Activated CD8-positive, alpha-beta T cell treated with anti-CD3 and anti-CD28 coated beads, Interleukin-2, amount 10 ng/mL, durations not matched to agents 7 days and 5 days (primary cell): ENCODE data around the gene DGKB. TPM values are rescaled to one million over a fixed set of nuclear protein-coding genes. Genes with fewer than 3 reads are reported as not detected.

Experiments used
- ATAC-seq: fragments of 150-1000 bp; cut with Tn5 transposase; one replicate; pipeline ENCODE4 v1.10.0; 2021; ENCODE audit warnings: moderate library complexity
- CTCF ChIA-PET: fragments of 350-600 bp; sonication (Branson Sonifier 250); formaldehyde crosslinking; loops from one replicate; lab custom pipeline; 2021; ENCODE audit warnings: antibody characterized with exemption; lab: Charles Lee
- POLR2A ChIA-PET: fragments of 350-600 bp; sonication (Branson Sonifier 250); formaldehyde crosslinking; loops from one replicate; lab custom pipeline; 2021; ENCODE audit warnings: antibody characterized with exemption; lab: Charles Lee
- DNase-seq: peaks from one replicate; pipeline ENCODE4 v3.0.0-alpha.2; 2020
- H3K27ac Mint-ChIP-seq: one replicate; pipeline ENCODE4 v1.8.0; 2021; ENCODE audit warnings: mild to moderate bottlenecking, mixed read lengths
- H3K27me3 Mint-ChIP-seq: one replicate; pipeline ENCODE4 v1.8.0; 2021; ENCODE audit warnings: low read depth, mixed read lengths
- H3K36me3 Mint-ChIP-seq: one replicate; pipeline ENCODE4 v1.8.0; 2021; ENCODE audit warnings: low read depth, mixed read lengths
- H3K4me1 Mint-ChIP-seq: one replicate; pipeline ENCODE4 v1.8.0; 2021; ENCODE audit warnings: low read depth, mixed read lengths
- H3K4me3 Mint-ChIP-seq: one replicate; pipeline ENCODE4 v1.8.0; 2021; ENCODE audit warnings: mild to moderate bottlenecking, mixed read lengths
- H3K9me3 Mint-ChIP-seq: one replicate; pipeline ENCODE4 v1.8.0; 2022; ENCODE audit warnings: mixed read lengths; ENCODE audit not compliant: insufficient read depth
- total RNA-seq, 2 experiments: library from RNA; stranded (reverse); gene quantifications; one replicate each; pipeline ENCODE4 v1.2.3, GENCODE V29; 2021

The DGKB gene
- total RNA-seq, 2 experiments from 2014 or later, result not detected

- H3K27me3 Mint-ChIP-seq, result no peaks in the 10 kb centered on the region
- H3K9me3 Mint-ChIP-seq, result peaks cover 20% of the 10 kb centered on the region
- H3K27ac Mint-ChIP-seq, result no peak overlapping the region
- no peaks in the 10 kb centered on the region for H3K36me3 Mint-ChIP-seq
- DNase-seq (no peak), ATAC-seq (no peak)
- ChIA-PET CTCF (no interaction called here), POLR2A (no interaction called here)
- H3K4me3 Mint-ChIP-seq, result no peak overlapping the region
- H3K4me1 Mint-ChIP-seq, result no peaks in the 10 kb centered on the region
Measured at GRCh38 chr7:14747701-14748100, 154.8 kb downstream of the DGKB start.

- Mint-ChIP-seq H3K4me3 (no peak overlapping the region), H3K4me1 (no peaks in the 10 kb centered on the region), H3K27me3 (no peaks in the 10 kb centered on the region), H3K27ac (no peak overlapping the region), H3K36me3 (no peaks in the 10 kb centered on the region), H3K9me3 (peaks cover 32% of the 10 kb centered on the region)
- ChIA-PET CTCF (no interaction called here), POLR2A (no interaction called here)
- ATAC-seq (no peak), DNase-seq (no peak)
Measured at GRCh38 chr7:14745076-14745475, 157.5 kb downstream of the DGKB start.

GRCh38 chr7:14740606-14741005 lies 161.9 kb downstream of the DGKB start:
- no peaks in the 10 kb centered on the region for H3K36me3 Mint-ChIP-seq
- ATAC-seq (no peak), DNase-seq (no peak)
- CTCF ChIA-PET, result no interaction called here
- no peaks in the 10 kb centered on the region for H3K27me3 Mint-ChIP-seq
- no peak overlapping the region for H3K27ac Mint-ChIP-seq
- H3K4me3 Mint-ChIP-seq, result no peak overlapping the region
- no peaks in the 10 kb centered on the region for H3K4me1 Mint-ChIP-seq
- H3K9me3 Mint-ChIP-seq, result peaks cover 31% of the 10 kb centered on the region
- POLR2A ChIA-PET, result no interaction called here

GRCh38 chr7:14739841-14740185 lies 162.7 kb downstream of the DGKB start:
- peaks cover 27% of the 10 kb centered on the region for H3K9me3 Mint-ChIP-seq
- H3K36me3 Mint-ChIP-seq, result no peaks in the 10 kb centered on the region
- H3K27me3 Mint-ChIP-seq, result no peaks in the 10 kb centered on the region
- H3K4me3 Mint-ChIP-seq, result no peak overlapping the region
- ChIA-PET POLR2A (no interaction called here), CTCF (no interaction called here)
- ATAC-seq, result no peak
- H3K27ac Mint-ChIP-seq, result no peak overlapping the region
- H3K4me1 Mint-ChIP-seq, result no peaks in the 10 kb centered on the region
- no peak for DNase-seq

GRCh38 chr7:14739168-14739840 lies 163.2 kb downstream of the DGKB start:
- H3K36me3 Mint-ChIP-seq, result no peaks in the 10 kb centered on the region
- POLR2A ChIA-PET, result no interaction called here
- CTCF ChIA-PET, result no interaction called here
- no peak for ATAC-seq
- no peaks in the 10 kb centered on the region for H3K4me1 Mint-ChIP-seq
- H3K9me3 Mint-ChIP-seq, result peaks cover 25% of the 10 kb centered on the region
- no peaks in the 10 kb centered on the region for H3K27me3 Mint-ChIP-seq
- no peak for DNase-seq
- H3K4me3 Mint-ChIP-seq, result no peak overlapping the region
- no peak overlapping the region for H3K27ac Mint-ChIP-seq

GRCh38 chr7:14738086-14738485 lies 164.5 kb downstream of the DGKB start:
- CTCF ChIA-PET, result no interaction called here
- ATAC-seq (no peak), DNase-seq (no peak)
- Mint-ChIP-seq H3K4me3 (no peak overlapping the region), H3K27ac (no peak overlapping the region), H3K9me3 (peaks cover 18% of the 10 kb centered on the region), H3K27me3 (no peaks in the 10 kb centered on the region), H3K36me3 (no peaks in the 10 kb centered on the region), H3K4me1 (no peaks in the 10 kb centered on the region)
- POLR2A ChIA-PET, result no interaction called here

GRCh38 chr7:14734839-14735321 lies 167.7 kb downstream of the DGKB start:
- Mint-ChIP-seq H3K27me3 (no peaks in the 10 kb centered on the region), H3K4me1 (no peaks in the 10 kb centered on the region), H3K9me3 (peaks cover 6% of the 10 kb centered on the region), H3K4me3 (no peak overlapping the region), H3K27ac (no peak overlapping the region), H3K36me3 (no peaks in the 10 kb centered on the region)
- ATAC-seq (no peak), DNase-seq (no peak)
- ChIA-PET POLR2A (no interaction called here), CTCF (no interaction called here)

- Mint-ChIP-seq H3K9me3 (no peaks in the 10 kb centered on the region), H3K4me3 (no peak overlapping the region)
- no peak for ATAC-seq
Measured at GRCh38 chr7:14720785-14721184, 181.8 kb downstream of the DGKB start.

GRCh38 chr7:14717816-14718215 lies 184.7 kb downstream of the DGKB start:
- no peaks in the 10 kb centered on the region for H3K9me3 Mint-ChIP-seq
- H3K4me1 Mint-ChIP-seq, result no peaks in the 10 kb centered on the region
- H3K36me3 Mint-ChIP-seq, result no peaks in the 10 kb centered on the region
- ChIA-PET POLR2A (no interaction called here), CTCF (interaction anchor here (1.6 kb wide), 1 partner anchor 298 kb away, joined by 3 read pairs; no protein-coding TSS in a partner anchor)
- DNase-seq, result no peak
- no peaks in the 10 kb centered on the region for H3K27me3 Mint-ChIP-seq
- no peak for ATAC-seq
- H3K4me3 Mint-ChIP-seq, result no peak overlapping the region
- no peak overlapping the region for H3K27ac Mint-ChIP-seq

More at GRCh38 chr7:14720785-14721184, 181.8 kb downstream of the DGKB start:
- no peak for DNase-seq
- Mint-ChIP-seq H3K4me1 (no peaks in the 10 kb centered on the region), H3K27ac (no peak overlapping the region), H3K27me3 (no peaks in the 10 kb centered on the region), H3K36me3 (no peaks in the 10 kb centered on the region)
- ChIA-PET CTCF (interaction anchor here (1.0 kb wide), 1 partner anchor 29 kb away, joined by 3 read pairs; no protein-coding TSS in a partner anchor), POLR2A (no interaction called here)

GRCh38 chr7:14717169-14717568 lies 185.4 kb downstream of the DGKB start:
- Mint-ChIP-seq H3K36me3 (no peaks in the 10 kb centered on the region), H3K4me1 (no peaks in the 10 kb centered on the region), H3K27ac (no peak overlapping the region), H3K9me3 (no peaks in the 10 kb centered on the region), H3K4me3 (no peak overlapping the region), H3K27me3 (no peaks in the 10 kb centered on the region)
- DNase-seq (no peak), ATAC-seq (no peak)
- ChIA-PET POLR2A (no interaction called here), CTCF (interaction anchor here (1.6 kb wide), 1 partner anchor 299 kb away, joined by 3 read pairs; no protein-coding TSS in a partner anchor)

- CTCF ChIA-PET, result no interaction called here
Measured at GRCh38 chr7:14714161-14714728, 188.3 kb downstream of the DGKB start.

GRCh38 chr7:14698239-14698638 lies 204.3 kb downstream of the DGKB start:
- DNase-seq (no peak), ATAC-seq (no peak)
- Mint-ChIP-seq H3K4me1 (no peaks in the 10 kb centered on the region), H3K27me3 (no peaks in the 10 kb centered on the region), H3K36me3 (no peaks in the 10 kb centered on the region), H3K27ac (no peak overlapping the region), H3K4me3 (no peak overlapping the region), H3K9me3 (no peaks in the 10 kb centered on the region)
- POLR2A ChIA-PET, result no interaction called here
- CTCF ChIA-PET, result no interaction called here

More at GRCh38 chr7:14714161-14714728, 188.3 kb downstream of the DGKB start:
- Mint-ChIP-seq H3K27me3 (no peaks in the 10 kb centered on the region), H3K36me3 (no peaks in the 10 kb centered on the region), H3K4me1 (no peaks in the 10 kb centered on the region), H3K9me3 (no peaks in the 10 kb centered on the region), H3K27ac (no peak overlapping the region), H3K4me3 (no peak overlapping the region)
- ATAC-seq (no peak), DNase-seq (no peak)
- POLR2A ChIA-PET, result no interaction called here
